GM12892 (cell line): Measurements from ENCODE around the gene AAK1.

Experiments
- POLR2A ChIP-seq: IDR thresholded peaks from 2 replicates; pipeline ENCODE4 v1.6.1; 2011; ENCODE audit warnings: low read depth, low read length, control low read depth
- POLR2AphosphoS5 ChIP-seq: IDR thresholded peaks from 2 replicates; pipeline ENCODE4 v1.6.1; 2011; ENCODE audit warnings: low read depth, low read length, control low read depth

GRCh38 chr2:69482471-69482870 lies 161.1 kb downstream of the AAK1 start:
- no peak for TF ChIP-seq POLR2AphosphoS5
- TF ChIP-seq POLR2A = no peak
